Measurements from ENCODE around the gene NANOS1.

The NANOS1 gene

GRCh38 chr10:119029613-119030420 lies at the start of gene NANOS1:
NANOS1 (plus strand) TSS chr10:119029714; CDS start chr10:119029802, 88 bp downstream.
- DNase-seq, result peak in 1 of 2 experiments; percentile 16

DNA sequence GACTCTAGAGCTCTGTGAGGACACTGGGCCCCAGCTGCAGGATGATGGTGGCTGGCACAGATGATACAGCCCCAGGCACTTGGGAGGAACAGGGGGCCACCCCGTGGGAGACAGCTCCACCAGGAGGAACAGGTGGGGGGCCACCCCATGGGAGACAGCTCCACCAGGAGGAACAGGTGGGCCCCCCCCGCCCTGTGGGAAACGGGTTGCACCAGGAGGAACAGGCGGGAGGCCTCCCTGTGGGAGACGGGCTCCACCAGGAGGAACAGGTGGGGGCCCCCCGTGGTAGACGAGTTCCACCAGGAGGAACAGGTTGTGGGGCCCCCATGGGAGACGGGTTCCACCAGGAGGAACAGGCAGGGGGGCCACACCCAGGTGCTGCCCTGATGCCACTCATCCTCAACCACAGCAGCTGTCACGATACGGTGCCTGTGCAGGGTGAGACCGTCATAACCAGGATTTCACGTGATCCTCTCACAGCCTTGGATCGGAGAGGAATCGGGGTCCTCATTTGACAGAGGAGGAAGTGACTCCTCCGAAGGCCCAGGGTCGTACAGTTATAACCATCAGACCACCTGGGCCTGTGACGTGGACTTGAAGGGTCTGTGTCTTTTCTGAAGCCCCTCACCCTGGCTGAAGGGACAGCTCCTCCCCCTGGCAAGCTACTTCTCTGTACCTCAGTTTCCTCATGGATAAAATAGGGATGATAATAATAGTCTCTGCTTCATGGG lies 49.2 kb upstream of the NANOS1 start:
- no peak for DNase-seq

DNA sequence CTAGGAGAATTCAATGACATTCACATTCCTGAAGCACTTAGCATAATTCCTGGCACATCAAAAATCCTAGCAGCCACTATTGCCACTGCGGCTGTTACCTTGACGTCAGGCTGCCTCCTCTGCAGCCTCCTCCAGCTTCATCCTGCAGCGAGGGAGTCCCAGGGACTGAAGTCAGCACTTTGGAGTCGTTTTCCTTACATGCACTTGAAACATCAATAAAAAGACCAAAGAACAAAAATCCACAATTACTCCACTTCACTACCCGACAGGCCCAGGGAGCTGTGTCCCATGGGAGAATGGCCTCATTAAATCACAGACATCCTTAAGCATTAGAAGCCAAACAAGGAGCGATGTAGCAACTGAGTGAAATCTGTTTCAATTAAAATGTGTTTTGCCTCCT lies 48.6 kb upstream of the NANOS1 start:
- DNase-seq, result no peak

- DNase-seq, result no peak
These were observed 47.6 kb upstream of the NANOS1 start for GRCh38 chr10:118981946-118982345.

- no peak for DNase-seq
These were observed 47.1 kb upstream of the NANOS1 start for GRCh38 chr10:118982366-118982765.

GRCh38 chr10:118983263-118983662 lies 46.3 kb upstream of the NANOS1 start:
- no peak for DNase-seq

DNA sequence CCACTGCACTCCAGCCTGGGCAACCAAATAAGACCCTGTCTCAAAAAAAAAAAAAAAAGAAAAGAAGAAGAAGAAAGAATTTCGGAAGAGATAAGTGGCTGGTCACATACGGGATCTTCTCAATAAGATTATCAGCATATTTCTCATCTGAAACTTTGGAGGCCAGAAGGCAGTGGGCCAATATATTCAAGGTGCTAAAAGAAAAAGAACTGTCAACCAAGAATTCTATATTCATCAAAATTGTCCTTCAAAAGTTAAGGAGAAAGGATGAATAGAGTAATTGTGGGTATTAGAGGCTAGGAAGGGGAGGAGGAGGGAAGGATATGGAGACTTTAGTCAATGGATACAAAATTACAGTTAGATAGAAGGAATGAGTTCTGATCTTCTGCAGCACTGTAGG lies 43.9 kb upstream of the NANOS1 start:
- no peak for DNase-seq

GRCh38 chr10:118986815-118987790 lies 42.4 kb upstream of the NANOS1 start:
- DNase-seq, result no peak

GRCh38 chr10:118990326-118990725 lies 39.2 kb upstream of the NANOS1 start:
- DNase-seq, result peak in 1 of 2 experiments; percentile 3

- no peak for DNase-seq
These were observed 37.0 kb upstream of the NANOS1 start for GRCh38 chr10:118992496-118992895.

DNA sequence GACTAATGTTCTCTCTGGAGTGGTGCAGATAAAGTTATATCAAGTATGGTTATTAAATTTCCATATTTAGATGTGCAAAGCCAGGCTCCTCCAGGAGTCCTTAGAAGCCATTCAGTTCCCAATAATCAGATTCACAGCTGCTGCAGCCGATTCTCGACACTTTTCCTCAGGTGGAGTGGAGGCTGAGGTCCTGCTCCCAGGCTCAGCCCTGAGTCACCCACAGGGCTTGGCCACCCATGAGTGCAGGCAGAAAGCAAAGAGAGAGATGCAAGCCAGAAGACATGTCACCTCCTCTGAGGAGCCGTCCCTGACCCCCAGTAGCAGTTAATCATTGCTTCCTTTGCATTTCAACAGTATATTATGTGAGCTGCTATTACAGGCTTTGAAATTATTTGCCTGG lies 36.3 kb upstream of the NANOS1 start:
- DNase-seq, result no peak

GRCh38 chr10:118994321-118994720 lies 35.2 kb upstream of the NANOS1 start:
- DNase-seq, result no peak

GRCh38 chr10:118995739-118996138 lies 33.8 kb upstream of the NANOS1 start:
- DNase-seq, result no peak

- no peak for DNase-seq
These were observed 32.1 kb upstream of the NANOS1 start for GRCh38 chr10:118997379-118997778.

DNA sequence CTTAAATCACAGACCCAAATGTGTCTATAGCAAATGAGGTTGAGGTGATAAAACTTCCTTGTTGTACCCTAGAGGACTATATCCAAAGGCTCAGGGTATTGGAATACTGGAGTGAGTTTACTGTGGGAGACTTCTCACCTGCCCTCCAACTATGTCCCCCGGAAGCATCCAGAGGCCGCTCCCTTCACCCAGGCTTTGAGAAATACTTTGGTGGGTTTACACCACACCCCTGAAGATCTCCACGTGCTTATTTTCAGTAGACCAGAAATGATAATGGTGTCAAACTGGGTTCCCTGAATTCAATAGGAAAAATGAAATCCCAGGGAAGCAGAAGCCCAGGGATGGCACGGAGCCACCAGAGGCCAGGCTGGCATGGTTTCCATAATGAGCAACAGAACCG lies 31.3 kb upstream of the NANOS1 start:
- DNase-seq, result no peak

DNA sequence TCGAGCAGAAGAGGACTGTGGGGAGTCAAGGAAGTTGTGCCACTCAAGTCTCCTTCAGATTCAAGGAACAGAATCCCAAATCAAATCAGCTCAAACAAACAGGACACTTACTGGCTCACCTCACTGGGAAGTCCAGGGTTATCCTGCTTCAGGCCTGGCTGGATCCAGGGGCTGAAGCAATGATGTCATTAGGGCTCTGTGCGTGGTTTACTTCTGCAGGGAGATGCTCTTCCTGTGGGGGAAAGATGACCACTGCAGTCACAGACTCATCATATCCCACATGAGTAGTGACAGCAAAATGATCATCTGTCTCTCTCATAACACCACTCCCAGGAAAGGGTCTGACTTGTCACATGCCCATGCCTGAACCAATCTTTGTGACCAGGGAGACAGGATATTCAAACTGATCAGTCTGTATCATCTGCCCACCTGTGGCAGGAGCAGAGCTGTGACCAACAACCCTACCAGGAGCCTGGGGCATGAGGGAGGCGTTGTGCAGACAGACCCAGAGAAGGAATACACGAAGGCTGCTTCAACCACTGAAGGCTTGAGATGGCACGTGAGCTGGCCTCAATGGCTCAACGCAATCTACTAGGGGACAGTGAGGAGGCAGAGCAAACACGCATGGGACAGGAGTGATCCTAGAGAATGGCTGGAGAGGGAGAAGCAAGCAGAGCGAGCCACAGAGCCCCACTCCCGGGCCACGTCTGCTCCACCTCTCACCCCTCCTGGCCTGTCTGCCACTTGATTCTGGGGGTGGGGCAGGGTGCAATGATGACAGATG lies 27.6 kb upstream of the NANOS1 start:
- no peak for DNase-seq

- no peak for DNase-seq
These were observed 25.8 kb upstream of the NANOS1 start for GRCh38 chr10:119003572-119004289.

DNA sequence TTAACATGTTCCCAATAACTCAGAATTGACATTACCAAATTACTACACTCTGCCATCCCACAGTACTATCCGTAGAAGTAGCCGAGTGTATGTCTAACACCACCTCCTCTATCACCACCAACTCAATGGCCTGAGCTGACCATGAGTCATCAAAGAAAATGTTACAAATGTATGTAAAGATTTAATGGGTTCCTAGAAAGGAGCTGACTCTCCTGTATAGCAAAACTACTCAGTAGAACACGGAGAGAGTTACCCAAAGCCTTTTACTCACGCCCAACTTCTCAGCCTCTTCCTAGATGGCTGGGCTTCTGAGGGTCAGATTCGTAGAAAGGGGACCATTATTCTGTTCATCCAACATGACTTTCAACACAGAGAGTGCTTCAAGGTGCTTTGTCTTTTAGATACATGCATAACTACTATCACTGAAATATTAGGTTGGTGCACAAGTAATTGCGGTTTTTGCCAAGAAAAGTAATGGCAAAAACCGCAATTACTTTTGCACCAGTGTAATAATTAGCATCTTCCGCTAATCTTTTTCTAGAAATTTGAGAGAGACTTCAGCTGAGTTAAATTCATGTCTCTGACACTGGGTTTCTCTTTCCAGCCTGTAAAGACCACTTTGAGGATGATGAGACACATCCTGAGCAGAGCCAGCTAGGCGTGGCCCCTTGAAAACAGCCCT lies 24.0 kb upstream of the NANOS1 start:
- DNase-seq, result no peak

GRCh38 chr10:119006451-119007210 lies 22.9 kb upstream of the NANOS1 start:
- no peak for DNase-seq

DNA sequence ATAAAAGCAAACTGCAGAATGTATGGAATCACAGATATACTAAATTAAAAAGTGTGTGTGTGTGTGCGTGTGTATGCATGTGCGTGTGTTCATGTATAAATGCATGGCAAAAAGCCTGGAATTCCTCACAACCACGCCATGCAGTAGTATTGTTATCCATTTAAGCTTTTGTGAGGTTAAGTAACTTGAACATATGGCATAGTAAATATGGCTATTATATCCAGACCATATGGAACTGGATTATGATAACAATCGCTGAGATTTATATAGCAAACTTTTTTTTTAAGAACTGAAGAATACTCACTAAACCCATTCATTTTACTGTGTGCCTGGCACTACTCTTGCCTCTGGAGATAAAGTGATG lies 22.3 kb upstream of the NANOS1 start:
- no peak for DNase-seq
